K562 (cell line): Measurements from ENCODE around the gene LTN1. TPM values are rescaled to one million over a fixed set of nuclear protein-coding genes. Genes with fewer than 3 reads are reported as not detected.

ENCODE experiments used
- ATAC-seq: fragments of 200-7000 bp; cut with Tn5 transposase; 3 replicates; pipeline ENCODE4 v1.9.1; 2020; ENCODE audit warnings: moderate library complexity
- BruUV-seq: library from RNA; stranded (reverse); fragments of 400-500 nt; replicated peaks from 2 replicates; lab custom pipeline; 2021; lab: Mats Ljungman, UMichigan
- CTCF ChIA-PET: fragments of 300-600 bp; formaldehyde crosslinking; extraction: SDS; loops from one replicate; lab custom pipeline; 2021; ENCODE audit warnings: low intra/inter-chr PET ratio; lab: Yijun Ruan, JAX
- POLR2A ChIA-PET: fragments of 300-600, 350-650 bp; sonication (Branson Sonifier 250); formaldehyde crosslinking; extraction: SDS; loops from one replicate; lab custom pipeline; 2021; ENCODE audit warnings: antibody characterized with exemption, inconsistent platforms; lab: Yijun Ruan, JAX
- DNase-seq, 4 experiments: peaks; one replicate each; pipeline versions ENCODE4 v3.0.0 to v3.0.0-alpha.2; 2011 to 2018; ENCODE audit warnings: low spot score in 3 of 4, mixed read lengths in 3 of 4; ENCODE audit errors: extremely low read depth in 1 of 4
- FAIRE-seq: peaks from 2 replicates; lab custom pipeline; 2011; peaks lifted over from hg19 to GRCh38; lab: Jason Lieb, UNC
- H2AFZ ChIP-seq: 2 replicates; pipeline ENCODE4 v1.6.0; 2011; ENCODE audit warnings: low read depth, low read length, control low read depth, inconsistent platforms
- H3K27ac ChIP-seq: fragments of 200-600 bp; 3 replicates; pipeline ENCODE4 v1.8.0; 2011; ENCODE audit warnings: low read depth, mild to moderate bottlenecking, control low read depth, inconsistent platforms, low read length, moderate library complexity, mixed read lengths; ENCODE audit errors: extremely low read depth
- H3K27me3 ChIP-seq, 2 experiments: fragments of 300-600 bp in 1 of 2; 2 replicates in 1 of 2; 3 replicates in 1 of 2; pipeline versions ENCODE4 v1.6.0 to v1.8.0; 2011; ENCODE audit warnings: inconsistent platforms in 2 of 2, low read length in 2 of 2, mild to moderate bottlenecking in 1 of 2, mixed read lengths in 1 of 2, moderate library complexity in 1 of 2; ENCODE audit not compliant: control insufficient read depth in 2 of 2, insufficient read depth in 2 of 2
- H3K36me3 ChIP-seq: fragments of 300-600 bp; 3 replicates; pipeline ENCODE4 v1.8.0; 2011; ENCODE audit warnings: mild to moderate bottlenecking, low read length, inconsistent platforms; ENCODE audit not compliant: control insufficient read depth, insufficient read depth
- H3K4me1 ChIP-seq, 2 experiments: fragments of 200-600 bp in 1 of 2; replicated peaks in 1 of 2; 2 replicates in 1 of 2; 3 replicates in 1 of 2; pipeline versions ENCODE4 v1.5.1 to v1.8.0; 2011; ENCODE audit warnings: inconsistent platforms in 2 of 2, low read length in 2 of 2, mild to moderate bottlenecking in 1 of 2, mixed read lengths in 1 of 2, moderate library complexity in 1 of 2; ENCODE audit not compliant: control insufficient read depth in 2 of 2, insufficient read depth in 2 of 2
- H3K4me2 ChIP-seq: 2 replicates; pipeline ENCODE4 v1.6.1; 2011; ENCODE audit warnings: low read length, control low read depth, inconsistent platforms, mixed read lengths; ENCODE audit not compliant: insufficient read depth
- H3K4me3 ChIP-seq: fragments of 200-600 bp; sonication (generic), shearing (Covaris generic); 2 replicates; pipeline ENCODE4 v1.5.1; 2016; ENCODE audit warnings: control low read depth, inconsistent platforms
- H3K79me2 ChIP-seq: fragments of 200-600 bp; 3 replicates; pipeline ENCODE4 v1.8.0; 2011; ENCODE audit warnings: low read length, inconsistent platforms; ENCODE audit not compliant: control insufficient read depth, insufficient read depth
- H3K9ac ChIP-seq, 2 experiments: 2 replicates each; pipeline versions ENCODE4 v1.6.0 to v1.6.1; 2011; ENCODE audit warnings: low read depth in 2 of 2, low read length in 2 of 2, control low read depth in 1 of 2, inconsistent platforms in 1 of 2, mild to moderate bottlenecking in 1 of 2, mixed read lengths in 1 of 2; ENCODE audit not compliant: insufficient read depth in 1 of 2
- H3K9me1 ChIP-seq: one replicate; pipeline ENCODE4 v1.6.0; 2011; ENCODE audit warnings: inconsistent platforms, mild to moderate bottlenecking, low read length, moderate library complexity; ENCODE audit not compliant: control insufficient read depth, insufficient read depth
- H3K9me3 ChIP-seq: replicated peaks from 2 replicates; pipeline ENCODE4 v1.5.1; 2011; ENCODE audit warnings: low read depth, low read length, inconsistent platforms; ENCODE audit not compliant: control insufficient read depth, insufficient read depth
- H4K20me1 ChIP-seq: replicated peaks from 2 replicates; pipeline ENCODE4 v1.6.1; 2011; ENCODE audit warnings: low read length, inconsistent platforms, mixed read lengths; ENCODE audit not compliant: control insufficient read depth, insufficient read depth
- ARID2 ChIP-seq: fragments of 450-650 bp; IDR thresholded peaks from 2 replicates; pipeline ENCODE4 v1.6.1; 2017; ENCODE audit warnings: antibody characterized with exemption, mild to moderate bottlenecking
- CEBPZ ChIP-seq: fragments of 150-350 bp; IDR thresholded peaks from 2 replicates; pipeline ENCODE4 v1.6.1; 2014; ENCODE audit warnings: low read depth, mild to moderate bottlenecking, low read length, borderline replicate concordance
- EZH2 ChIP-seq: IDR thresholded peaks from 2 replicates; pipeline ENCODE4 v1.6.1; 2012; ENCODE audit warnings: low read depth, mild to moderate bottlenecking, inconsistent platforms, low read length, borderline replicate concordance
- GTF2E2 ChIP-seq: fragments of 200-800 bp; sonication (Bioruptor generic); IDR thresholded peaks from 2 replicates; pipeline ENCODE4 v1.6.1; 2016; ENCODE audit warnings: missing genetic modification characterization, missing compliant biosample characterization
- WGBS: fragments of 100-300 bp; shearing (Covaris generic); methylation state at CpG from one replicate; pipeline ENCODE4 v1.1.6; 2016; ENCODE audit warnings: low coverage, mixed read lengths; ENCODE audit not compliant: insufficient coverage; ENCODE audit errors: missing lambda C conversion rate; 5-methylcytosine and 5-hydroxymethylcytosine counted together
- in situ Hi-C: fragments of 300-500 bp; cut with MboI; formaldehyde crosslinking; loops from 4 replicates; pipeline ENCODE4 v1.15.0; 2018; ENCODE audit warnings: inconsistent platforms, mixed read lengths
- intact Hi-C: fragments of 100-400 bp; cut with micrococcal nuclease; formaldehyde crosslinking; loops from 2 replicates; pipeline ENCODE4 v1.14.2; 2022
- polyA plus RNA-seq, 8 experiments: library from polyadenylated mRNA; depleted of rRNA in 4 of 8; stranded (reverse) in 5 of 8; unstranded in 3 of 8; fragments of >200 nt; fragmentation: Nextera tagmentation in 2 of 8; fragmentation: Illumina TruSeq in 1 of 8; extraction: Ambion mirVana in 2 of 8; extraction: Trizol in 1 of 8; gene quantifications; 2 replicates each; pipeline versions ENCODE4 v1.2.1 to v1.2.3, GENCODE V29; 2011 to 2014; ENCODE audit warnings: inconsistent platforms in 1 of 8, missing spikeins in 1 of 8
- total RNA-seq, 7 experiments: library from RNA; depleted of rRNA in 6 of 7; stranded (reverse); fragments of >200 nt in 6 of 7; fragmentation: Illumina TruSeq in 2 of 7; extraction: Trizol in 2 of 7; gene quantifications; 2 replicates each; pipeline versions ENCODE4 v1.2.1 to v1.2.3, GENCODE V29; 2011 to 2021; ENCODE audit warnings: low replicate concordance in 1 of 7
- TF ChIP-seq, protein P1 (sequence below): sonication (generic); formaldehyde crosslinking; IDR thresholded peaks from 2 replicates; pipeline ENCODE4 v1.8.1; 2023; ENCODE audit warnings: mild to moderate bottlenecking, missing genetic modification reagents
- TF ChIP-seq, protein P2 (sequence below): fragments of 450-650 bp; IDR thresholded peaks from 2 replicates; pipeline ENCODE4 v1.6.1; 2018; ENCODE audit not compliant: partially characterized antibody

LTN1 gene
- total and polyA plus RNA-seq, 9 of the 15 experiments (the other 6 are each of a cell fraction or from before 2014, with no cell fraction given) = 15.7 to 49.6 (median 28.7) TPM

DNA sequence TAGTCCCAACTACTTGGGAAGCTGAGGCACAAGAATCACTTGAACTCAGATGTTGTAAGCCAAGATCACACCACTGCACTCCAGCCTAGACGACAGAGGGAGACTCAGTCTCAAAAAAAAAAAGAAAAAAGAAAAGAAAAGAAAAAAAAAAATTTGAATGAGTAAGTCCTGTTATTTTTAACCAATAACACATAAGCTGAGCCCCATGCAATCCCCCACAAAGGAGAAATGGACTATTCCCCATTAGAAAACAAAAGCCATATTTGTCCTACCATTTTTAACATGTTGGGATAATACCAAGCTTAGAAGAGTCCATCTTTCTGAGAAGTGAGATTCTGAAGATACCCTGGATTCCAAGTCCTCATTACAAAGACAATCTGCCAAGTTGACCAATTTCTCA, 32.4 kb downstream of the LTN1 start:
- ChIA-PET POLR2A (interaction anchor here (1.4 kb wide), 1 partner anchor 9 kb away, joined by 3 read pairs; no protein-coding TSS in a partner anchor), CTCF (no interaction called here)
- Histone ChIP-seq H3K9me1 (no peaks in the 10 kb centered on the region), H3K4me3 (no peak overlapping the region), H3K9me3 (no peaks in the 10 kb centered on the region), H3K36me3 (peaks cover 85% of the 10 kb centered on the region), H3K27ac (no peak overlapping the region), H2AFZ (no peak overlapping the region), H3K4me1 (no peaks in the 10 kb centered on the region), H3K27me3 (no peaks in the 10 kb centered on the region), H3K4me2 (no peak overlapping the region), H3K9ac (no peak overlapping the region), H4K20me1 (no peaks in the 10 kb centered on the region), H3K79me2 (no peaks in the 10 kb centered on the region; the same call in 2 of the 3 replicates)
- in situ Hi-C loops (no loop called here), intact Hi-C loops (no loop called here)
- no TSS peak for BruUV-seq
- ATAC-seq = no peak; the same call in 2 of the 3 replicates
- WGBS = 83% methylated on average over 1 of the region's 1 CpG
- TF ChIP-seq GTF2E2 (tag) (no peak), ARID2 (no peak), EZH2 (no peak), CEBPZ (no peak)
- TF ChIP-seq, protein P1, sequence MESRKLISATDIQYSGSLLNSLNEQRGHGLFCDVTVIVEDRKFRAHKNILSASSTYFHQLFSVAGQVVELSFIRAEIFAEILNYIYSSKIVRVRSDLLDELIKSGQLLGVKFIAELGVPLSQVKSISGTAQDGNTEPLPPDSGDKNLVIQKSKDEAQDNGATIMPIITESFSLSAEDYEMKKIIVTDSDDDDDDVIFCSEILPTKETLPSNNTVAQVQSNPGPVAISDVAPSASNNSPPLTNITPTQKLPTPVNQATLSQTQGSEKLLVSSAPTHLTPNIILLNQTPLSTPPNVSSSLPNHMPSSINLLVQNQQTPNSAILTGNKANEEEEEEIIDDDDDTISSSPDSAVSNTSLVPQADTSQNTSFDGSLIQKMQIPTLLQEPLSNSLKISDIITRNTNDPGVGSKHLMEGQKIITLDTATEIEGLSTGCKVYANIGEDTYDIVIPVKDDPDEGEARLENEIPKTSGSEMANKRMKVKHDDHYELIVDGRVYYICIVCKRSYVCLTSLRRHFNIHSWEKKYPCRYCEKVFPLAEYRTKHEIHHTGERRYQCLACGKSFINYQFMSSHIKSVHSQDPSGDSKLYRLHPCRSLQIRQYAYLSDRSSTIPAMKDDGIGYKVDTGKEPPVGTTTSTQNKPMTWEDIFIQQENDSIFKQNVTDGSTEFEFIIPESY = no peak
- TF ChIP-seq, protein P2, sequence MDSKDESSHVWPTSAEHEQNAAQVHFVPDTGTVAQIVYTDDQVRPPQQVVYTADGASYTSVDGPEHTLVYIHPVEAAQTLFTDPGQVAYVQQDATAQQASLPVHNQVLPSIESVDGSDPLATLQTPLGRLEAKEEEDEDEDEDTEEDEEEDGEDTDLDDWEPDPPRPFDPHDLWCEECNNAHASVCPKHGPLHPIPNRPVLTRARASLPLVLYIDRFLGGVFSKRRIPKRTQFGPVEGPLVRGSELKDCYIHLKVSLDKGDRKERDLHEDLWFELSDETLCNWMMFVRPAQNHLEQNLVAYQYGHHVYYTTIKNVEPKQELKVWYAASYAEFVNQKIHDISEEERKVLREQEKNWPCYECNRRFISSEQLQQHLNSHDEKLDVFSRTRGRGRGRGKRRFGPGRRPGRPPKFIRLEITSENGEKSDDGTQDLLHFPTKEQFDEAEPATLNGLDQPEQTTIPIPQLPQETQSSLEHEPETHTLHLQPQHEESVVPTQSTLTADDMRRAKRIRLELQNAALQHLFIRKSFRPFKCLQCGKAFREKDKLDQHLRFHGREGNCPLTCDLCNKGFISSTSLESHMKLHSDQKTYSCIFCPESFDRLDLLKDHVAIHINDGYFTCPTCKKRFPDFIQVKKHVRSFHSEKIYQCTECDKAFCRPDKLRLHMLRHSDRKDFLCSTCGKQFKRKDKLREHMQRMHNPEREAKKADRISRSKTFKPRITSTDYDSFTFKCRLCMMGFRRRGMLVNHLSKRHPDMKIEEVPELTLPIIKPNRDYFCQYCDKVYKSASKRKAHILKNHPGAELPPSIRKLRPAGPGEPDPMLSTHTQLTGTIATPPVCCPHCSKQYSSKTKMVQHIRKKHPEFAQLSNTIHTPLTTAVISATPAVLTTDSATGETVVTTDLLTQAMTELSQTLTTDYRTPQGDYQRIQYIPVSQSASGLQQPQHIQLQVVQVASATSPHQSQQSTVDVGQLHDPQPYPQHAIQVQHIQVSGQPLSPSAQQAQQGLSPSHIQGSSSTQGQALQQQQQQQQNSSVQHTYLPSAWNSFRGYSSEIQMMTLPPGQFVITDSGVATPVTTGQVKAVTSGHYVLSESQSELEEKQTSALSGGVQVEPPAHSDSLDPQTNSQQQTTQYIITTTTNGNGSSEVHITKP = peak; percentile 52
- DNase-seq = no peak
- FAIRE-seq = no peak
